HK-2 (cell line): ENCODE data around the gene CUL2.
"Not testable (repeated sequence)": the region's sequence is repeated elsewhere in the genome, so short reads cannot be mapped to it uniquely, and the experiment has no call there.

ENCODE experiments used
- DNase-seq: peaks from one replicate; pipeline ENCODE4 v3.0.0-alpha.2; 2018; ENCODE audit not compliant: unreplicated experiment

CUL2 gene

GRCh38 chr10:35079763-35080162 lies 10.4 kb downstream of the CUL2 start:
- DNase-seq = peak; percentile 22

- DNase-seq = no peak
These were observed 10.9 kb downstream of the CUL2 start for GRCh38 chr10:35079265-35079664.

- DNase-seq = no peak
These were observed 14.9 kb downstream of the CUL2 start for GRCh38 chr10:35075228-35075627.

DNA sequence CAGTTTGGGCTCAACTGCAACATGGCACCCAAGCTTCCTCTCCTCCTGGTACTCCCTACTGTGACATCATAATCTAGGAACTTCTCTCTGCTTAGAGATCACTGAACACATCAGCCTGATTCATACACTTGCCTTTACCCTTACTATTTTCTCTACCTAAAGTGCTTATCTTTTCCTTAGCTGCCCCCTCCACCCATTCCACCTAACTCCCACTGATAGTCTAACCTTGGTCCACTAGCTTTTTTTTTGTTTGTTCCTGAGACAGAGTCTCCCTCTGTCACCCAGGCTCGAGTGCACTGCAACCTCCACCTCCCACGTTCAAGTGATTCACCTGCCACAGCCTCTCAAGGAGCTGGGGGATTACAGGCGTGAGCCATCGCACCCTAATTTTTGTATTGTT lies 15.9 kb downstream of the CUL2 start:
- no peak for DNase-seq

DNA sequence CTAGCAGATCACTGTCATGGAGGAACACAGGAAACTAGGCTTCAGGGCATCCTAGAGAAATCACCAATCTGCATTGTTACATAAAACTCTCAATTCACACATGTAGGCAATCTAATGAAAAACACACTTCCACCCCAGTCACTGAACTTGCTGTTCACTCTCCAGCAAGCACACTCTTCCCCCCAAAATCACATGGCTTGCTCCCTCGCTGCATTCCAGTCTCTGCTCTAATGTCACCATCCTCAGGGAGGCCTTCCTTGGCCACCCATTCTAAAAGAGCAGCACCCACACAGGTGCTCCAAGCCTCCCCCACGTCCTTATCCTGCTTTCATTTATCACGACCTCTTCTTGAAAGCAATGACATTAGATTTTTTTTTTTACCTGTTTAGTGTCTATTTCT lies 19.6 kb downstream of the CUL2 start:
- no peak for DNase-seq

- DNase-seq = no peak
These were observed 26.2 kb downstream of the CUL2 start for GRCh38 chr10:35063837-35064454.

DNA sequence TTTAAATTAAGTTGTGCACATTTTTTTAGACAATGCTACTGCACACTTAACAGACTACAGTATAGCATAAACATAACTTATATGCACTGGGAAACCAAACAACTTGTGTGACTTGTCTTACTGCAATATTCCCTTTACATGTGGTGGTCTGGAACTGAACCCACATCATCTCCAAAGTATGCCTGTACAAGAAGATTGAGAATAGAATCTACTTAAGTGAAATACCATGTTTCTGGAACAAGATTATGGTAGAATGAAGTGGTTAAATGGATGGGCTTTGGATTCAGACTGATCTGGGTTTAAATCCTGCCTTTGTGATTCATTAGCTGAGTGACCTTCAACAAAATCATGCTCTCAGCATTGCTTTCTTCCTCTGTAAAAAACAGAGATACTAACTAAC lies 30.7 kb downstream of the CUL2 start:
- no peak for DNase-seq

DNA sequence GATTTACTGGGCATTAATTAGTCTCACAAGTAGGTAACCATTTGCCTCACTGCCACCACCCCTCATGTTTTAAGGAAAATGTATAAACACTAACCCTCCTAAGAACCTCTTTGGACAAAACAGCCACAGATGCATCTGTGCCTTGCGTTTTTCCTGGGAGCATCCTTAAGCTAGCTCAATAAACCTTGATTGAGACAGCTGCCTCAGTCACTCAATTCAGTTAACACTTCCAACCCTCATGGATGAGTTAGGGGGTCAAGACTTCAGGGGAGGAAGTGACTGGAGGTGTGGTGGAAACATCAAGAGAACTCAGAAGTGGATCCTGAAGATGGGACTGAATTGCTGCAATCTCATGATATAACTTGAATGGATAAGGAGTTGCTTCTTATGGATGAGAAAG lies 31.5 kb downstream of the CUL2 start:
- no peak for DNase-seq

DNA sequence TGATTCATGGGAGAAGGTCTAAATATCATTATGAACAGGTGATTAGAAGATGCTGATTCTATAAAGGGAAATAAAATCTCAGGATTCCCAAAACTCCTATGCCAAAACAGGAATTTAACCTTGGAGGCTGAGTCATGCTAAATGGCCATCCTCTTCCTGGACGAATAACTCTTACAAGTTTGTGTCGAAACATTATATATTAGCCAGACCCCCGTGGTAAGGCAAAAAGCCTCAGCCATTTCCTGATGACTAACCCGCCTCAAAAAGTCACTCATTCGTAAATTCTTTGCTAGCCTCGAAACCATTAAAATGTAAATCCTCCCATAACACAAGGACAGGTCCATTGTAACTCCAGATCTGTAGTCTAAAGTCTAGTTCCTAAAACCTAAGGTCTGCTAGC lies 32.0 kb downstream of the CUL2 start:
- peak; percentile 31 for DNase-seq

DNA sequence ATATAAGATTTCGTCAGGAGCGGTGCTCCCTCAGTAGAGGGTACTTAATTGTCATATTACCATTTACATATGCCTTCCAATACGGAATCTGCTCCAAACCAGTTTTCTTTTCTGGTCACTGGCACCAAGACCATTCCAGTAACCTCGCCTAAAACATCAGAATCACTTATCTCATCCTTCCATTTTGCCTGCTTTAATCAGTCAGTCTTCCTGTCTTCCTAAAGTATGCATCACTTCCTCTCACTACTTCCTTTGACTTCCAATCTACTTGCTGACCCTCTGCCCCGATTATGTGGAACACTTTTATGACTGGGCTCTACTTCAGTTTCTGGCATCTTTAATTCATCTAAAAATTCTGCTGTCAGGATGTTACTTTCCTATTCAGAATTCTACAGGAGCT lies 33.5 kb downstream of the CUL2 start:
- DNase-seq = no peak

DNA sequence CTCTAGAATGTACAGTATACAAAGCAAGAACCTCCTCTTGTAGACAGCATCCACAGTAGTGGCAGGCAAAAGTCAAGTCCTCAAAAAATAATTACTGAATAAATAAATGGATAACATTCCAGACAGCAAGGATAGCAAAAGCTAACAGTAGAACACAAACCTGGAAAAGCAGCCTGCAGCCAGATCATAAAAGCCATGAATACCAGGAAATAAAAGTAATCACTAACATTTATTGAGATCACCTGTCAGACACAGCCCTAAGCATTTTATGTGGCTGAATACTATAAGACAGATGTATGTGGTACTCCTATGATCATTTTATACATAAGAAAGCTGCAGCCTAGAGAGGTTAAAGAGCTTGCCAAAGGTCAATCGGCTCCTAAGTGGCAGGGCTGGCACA lies 34.0 kb downstream of the CUL2 start:
- DNase-seq = no peak

GRCh38 chr10:35050568-35050967 lies 39.6 kb downstream of the CUL2 start:
- no peak for DNase-seq

GRCh38 chr10:35046074-35046473 lies 44.1 kb downstream of the CUL2 start:
- no peak for DNase-seq

DNA sequence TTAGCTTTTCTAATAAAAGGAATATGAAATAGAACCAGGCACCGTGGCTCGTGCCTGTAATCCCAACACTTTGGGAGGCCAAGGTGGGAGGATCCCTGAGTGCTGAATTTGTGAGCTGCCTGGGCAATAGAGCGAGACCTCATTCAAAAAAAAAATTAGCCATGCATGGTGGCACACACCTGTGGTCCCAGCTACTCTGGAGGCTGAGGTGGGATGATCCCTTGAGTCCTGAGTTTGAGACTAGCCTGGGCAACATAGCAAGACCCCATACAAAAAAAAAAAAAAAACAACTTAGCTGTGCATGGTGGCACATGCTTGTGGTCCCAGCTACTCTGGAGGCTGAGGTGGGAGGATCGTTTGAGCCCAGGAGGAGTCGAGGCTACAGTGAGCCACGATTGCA lies 44.9 kb downstream of the CUL2 start:
- DNase-seq = not testable (repeated sequence)

GRCh38 chr10:35043796-35044344 lies 46.3 kb downstream of the CUL2 start:
- no peak for DNase-seq

DNA sequence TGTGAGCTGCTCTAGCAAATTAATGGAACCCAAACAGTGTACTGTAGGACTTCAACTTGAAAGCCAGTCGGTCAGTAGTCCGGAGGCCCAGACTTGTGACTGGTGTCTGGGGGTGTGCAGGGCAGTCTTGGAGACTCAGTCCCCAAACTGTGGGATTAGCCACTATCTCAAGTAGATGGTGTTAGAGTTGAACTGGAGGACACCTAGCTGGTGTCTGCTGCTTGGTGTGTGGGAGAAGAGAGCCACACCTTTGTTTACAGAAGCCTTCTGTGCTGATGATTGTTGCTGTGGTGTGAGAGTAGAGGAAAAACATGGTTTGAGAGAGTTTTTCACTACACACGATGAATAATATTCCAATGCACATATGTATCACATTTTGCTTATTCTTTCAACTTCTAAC lies 47.4 kb downstream of the CUL2 start:
- no peak for DNase-seq

DNA sequence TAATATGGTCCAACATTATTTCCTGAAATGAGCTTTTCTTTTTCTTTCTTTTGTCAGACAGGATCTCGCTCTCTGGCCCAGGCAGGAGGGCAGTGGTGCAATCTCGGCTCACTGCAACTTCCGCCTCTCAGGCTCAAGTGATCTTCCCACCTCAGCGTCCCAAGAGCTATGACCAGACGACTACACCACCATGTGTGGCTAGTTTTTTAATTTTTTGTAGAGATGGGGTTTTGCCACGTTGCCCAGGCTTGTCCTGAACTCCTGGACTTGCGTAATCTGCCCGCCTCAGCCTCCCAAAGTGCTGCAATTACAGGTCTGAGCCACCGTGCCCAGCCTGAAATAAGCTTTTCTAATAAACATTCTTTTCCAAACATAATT lies 48.6 kb downstream of the CUL2 start:
- DNase-seq = no peak

- DNase-seq = no peak
These were observed 49.2 kb downstream of the CUL2 start for GRCh38 chr10:35040760-35041501.

DNA sequence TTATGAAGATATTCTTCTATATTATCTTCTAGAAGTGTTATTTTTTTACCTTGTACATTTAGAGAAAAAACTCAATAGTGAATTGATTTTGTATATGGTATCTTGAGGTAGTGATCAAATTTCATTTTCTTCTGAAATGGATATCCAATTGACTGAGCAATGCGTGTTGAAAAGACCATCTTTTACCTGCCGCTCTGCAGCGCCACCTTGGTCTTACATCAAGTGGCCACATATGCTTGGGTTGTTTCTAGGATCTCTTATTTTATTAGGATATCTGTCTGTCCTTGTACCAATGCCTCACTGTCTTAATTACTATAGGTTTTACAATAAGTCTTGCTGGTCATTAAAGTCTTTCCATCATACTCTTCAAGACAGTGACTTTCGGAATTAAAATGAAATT lies 53.0 kb downstream of the CUL2 start:
- no peak for DNase-seq

DNA sequence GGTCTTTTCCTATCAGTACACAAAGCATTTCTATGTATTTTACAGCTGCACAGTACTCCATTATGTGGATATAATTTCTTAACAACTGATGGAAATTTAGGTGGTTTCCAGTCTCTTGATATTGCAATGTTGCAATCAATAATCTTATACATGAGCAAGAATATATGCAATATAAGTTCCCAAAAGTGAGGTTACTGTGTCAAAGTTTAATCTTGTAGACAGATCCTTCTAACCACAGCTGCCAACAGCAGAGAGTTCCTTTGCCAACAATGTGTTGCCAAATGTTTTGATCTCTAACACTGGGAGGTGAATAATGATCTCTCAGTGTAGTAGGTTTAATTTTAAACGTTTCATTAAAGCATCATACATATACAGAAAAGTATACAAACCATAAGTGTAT lies 54.5 kb downstream of the CUL2 start:
- DNase-seq = no peak

DNA sequence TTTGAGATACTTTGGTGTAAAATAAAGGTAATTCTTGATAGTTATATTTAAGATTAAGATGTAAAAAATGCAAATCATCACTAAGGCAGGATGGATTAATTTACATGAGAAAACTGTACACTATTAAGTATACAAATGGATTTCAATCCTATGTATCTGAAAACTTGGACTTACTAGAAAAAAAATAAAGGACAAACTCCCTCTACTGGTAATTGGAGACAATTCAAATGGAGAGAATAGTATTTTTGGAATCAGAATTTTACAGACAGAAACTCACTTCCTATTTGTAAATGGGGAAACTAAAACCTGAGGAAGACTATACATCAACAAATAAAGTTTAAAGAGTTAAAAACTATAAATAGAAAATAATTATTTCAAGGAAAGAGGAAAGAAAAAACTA lies 62.6 kb downstream of the CUL2 start:
- DNase-seq = no peak

DNA sequence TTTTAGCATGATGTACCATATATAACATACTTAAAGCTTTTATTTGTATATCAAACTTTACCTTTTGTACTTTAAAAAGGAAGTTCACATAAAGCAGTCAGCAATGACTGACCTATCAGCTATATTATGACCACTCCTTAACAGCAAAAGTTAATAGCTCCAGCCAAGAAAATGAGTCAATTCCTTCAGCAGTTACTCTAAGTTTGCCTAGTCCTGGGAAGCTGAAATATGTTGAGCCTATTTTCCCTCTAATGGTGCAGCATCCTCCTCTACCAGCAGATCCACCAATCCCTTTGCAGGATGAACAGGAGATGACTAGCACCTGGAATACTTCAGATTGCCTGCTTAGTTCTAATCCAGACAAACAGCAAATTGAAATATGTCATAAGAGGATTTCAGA lies 64.2 kb downstream of the CUL2 start:
- DNase-seq = no peak

- no peak for DNase-seq
These were observed 69.7 kb downstream of the CUL2 start for GRCh38 chr10:35020481-35020880.
